GM23248 (cell line): ENCODE measurements around the gene ADAM19.

ENCODE experiments used
- EZH2 ChIP-seq: fragments of 200-600 bp; sonication (generic); IDR thresholded peaks from 2 replicates; pipeline ENCODE4 v1.6.1; 2018; ENCODE audit warnings: antibody characterized with exemption, mild to moderate bottlenecking; ENCODE audit not compliant: insufficient read depth, poor library complexity, severe bottlenecking
- EZH2phosphoT487 ChIP-seq: fragments of 200-600 bp; sonication (generic); IDR thresholded peaks from 2 replicates; pipeline ENCODE4 v1.6.1; 2018; ENCODE audit warnings: antibody characterized with exemption, moderate library complexity, mild to moderate bottlenecking, low read depth; ENCODE audit not compliant: insufficient read depth

GRCh38 chr5:157610990-157611389 lies 35.4 kb upstream of the ADAM19 start:
- no peak for TF ChIP-seq EZH2
- TF ChIP-seq EZH2phosphoT487: no peak
